ENCODE measurements around the gene KRTAP12-1. TPM values are rescaled to one million over a fixed set of nuclear protein-coding genes. Genes with fewer than 3 reads are reported as not detected.

The KRTAP12-1 gene
- polyA plus RNA-seq, 3 donors from 2014 or later: not detected

GRCh38 chr21:44636209-44637017 lies 45.5 kb downstream of the KRTAP12-1 start:
- H3K36me3 Mint-ChIP-seq: peaks cover 15 to 19% (median 19%) of the 10 kb centered on the region in 3 donors
- H3K27ac Mint-ChIP-seq: peak overlapping the region in 1 of 6 donors; percentile 6
- DNase-seq: no peak
- no peak overlapping the region for H3K4me3 Mint-ChIP-seq
- H3K9me3 Mint-ChIP-seq: peaks cover 16 to 27% (median 17%) of the 10 kb centered on the region in 6 donors
- H3K27me3 Mint-ChIP-seq (ENCODE audit: low read depth in 3 of 3): peaks cover 3 to 15% (median 7%) of the 10 kb centered on the region in 3 donors
- H3K4me1 Mint-ChIP-seq: peaks cover 0 to 2% of the 10 kb centered on the region in 2 donors

- peaks cover 21 to 30% (median 24%) of the 10 kb centered on the region in 3 donors for H3K36me3 Mint-ChIP-seq
- H3K4me1 Mint-ChIP-seq: peaks cover 31 to 34% of the 10 kb centered on the region in 2 donors
- no peak for DNase-seq
- peaks cover 22 to 39% (median 33%) of the 10 kb centered on the region in 6 donors for H3K9me3 Mint-ChIP-seq
- peak overlapping the region in 1 of 5 donors; percentile 44 for H3K4me3 Mint-ChIP-seq
- peaks cover 2 to 10% (median 8%) of the 10 kb centered on the region in 3 donors for H3K27me3 Mint-ChIP-seq (ENCODE audit: low read depth in 3 of 3)
- H3K27ac Mint-ChIP-seq: peak overlapping the region in 1 of 6 donors; percentile 68
These were observed 49.9 kb downstream of the KRTAP12-1 start for GRCh38 chr21:44632067-44632466.

Other genes with a start within 250 kb of the KRTAP12-1 start
- gene LRRC3, start 226.7 kb downstream of the KRTAP12-1 start, polyA plus RNA-seq: under 1 TPM in 1 of 3 donors, not detected in 2; 0.29 TPM
- gene KRTAP10-1, start 142.0 kb downstream of the KRTAP12-1 start, polyA plus RNA-seq: not detected
- not detected for gene KRTAP10-2, start 130.7 kb downstream of the KRTAP12-1 start, polyA plus RNA-seq
- not detected for gene KRTAP10-3, start 123.4 kb downstream of the KRTAP12-1 start, polyA plus RNA-seq
- gene KRTAP10-4, start 108.4 kb downstream of the KRTAP12-1 start, polyA plus RNA-seq: not detected
- not detected for gene KRTAP10-5, start 101.6 kb downstream of the KRTAP12-1 start, polyA plus RNA-seq
- not detected for gene KRTAP10-6, start 89.7 kb downstream of the KRTAP12-1 start, polyA plus RNA-seq
- gene KRTAP10-7, start 81.6 kb downstream of the KRTAP12-1 start, polyA plus RNA-seq: not detected
- gene KRTAP10-8, start 70.1 kb downstream of the KRTAP12-1 start, polyA plus RNA-seq: not detected
- not detected for gene KRTAP10-9, start 55.1 kb downstream of the KRTAP12-1 start, polyA plus RNA-seq
- not detected for gene KRTAP10-10, start 44.8 kb downstream of the KRTAP12-1 start, polyA plus RNA-seq
- not detected for gene KRTAP10-11, start 35.7 kb downstream of the KRTAP12-1 start, polyA plus RNA-seq
- gene KRTAP12-4, start 27.5 kb downstream of the KRTAP12-1 start, polyA plus RNA-seq: not detected
- gene KRTAP12-3, start 24.2 kb downstream of the KRTAP12-1 start, polyA plus RNA-seq: 1 to 10 TPM in 1 of 3 donors, not detected in 2; 1.3 TPM
- gene KRTAP12-2, start 15.2 kb downstream of the KRTAP12-1 start, polyA plus RNA-seq: not detected
- gene KRTAP10-12, start 15.0 kb upstream of the KRTAP12-1 start, polyA plus RNA-seq: not detected
- gene TSPEAR, start 29.4 kb upstream of the KRTAP12-1 start, polyA plus RNA-seq: not detected
- 10 to 100 TPM; 43.6 to 62.9 (median 56.2) TPM for gene UBE2G2, start 119.7 kb upstream of the KRTAP12-1 start, polyA plus RNA-seq
- 10 to 100 TPM; 85.2 to 95.7 (median 87.4) TPM for gene SUMO3, start 135.9 kb upstream of the KRTAP12-1 start, polyA plus RNA-seq
- gene PTTG1IP, start 191.5 kb upstream of the KRTAP12-1 start, polyA plus RNA-seq: 100 to 1,000 TPM in 1 of 3 donors, 10 to 100 TPM in 2; 67.7 to 103 (median 92.9) TPM
- gene ITGB2, start 238.7 kb upstream of the KRTAP12-1 start, polyA plus RNA-seq: 1,000 to 10,000 TPM; 1,416 to 2,161 (median 1,452) TPM

Measured in immature natural killer cell (primary cell).